Parathyroid adenoma (tissue), 2 donors: ENCODE measurements around the gene CHRD.
"Not testable (repeated sequence)": the region's sequence is repeated elsewhere in the genome, so short reads cannot be mapped to it uniquely, and the experiment has no call there.

Experiments used
- H2AFZ ChIP-seq: fragments of 300-600 bp; sonication (generic); one replicate; pipeline ENCODE4 v1.7.0; 2017; ENCODE audit warnings: antibody characterized with exemption, mild to moderate bottlenecking
- H3K27ac ChIP-seq: fragments of 300-600 bp; sonication (generic); one replicate; pipeline ENCODE4 v1.7.0; 2017
- H3K27me3 ChIP-seq: fragments of 300-600 bp; sonication (generic); one replicate; pipeline ENCODE4 v1.7.0; 2017; ENCODE audit warnings: low read length; ENCODE audit not compliant: control insufficient read depth, insufficient read depth
- H3K36me3 ChIP-seq: fragments of 300-600 bp; sonication (generic); one replicate; pipeline ENCODE4 v1.7.0; 2017; ENCODE audit warnings: low read length; ENCODE audit not compliant: control insufficient read depth, insufficient read depth
- H3K4me1 ChIP-seq: fragments of 300-600 bp; sonication (generic); one replicate; pipeline ENCODE4 v1.7.0; 2017; ENCODE audit warnings: control low read depth
- H3K4me2 ChIP-seq: fragments of 300-600 bp; sonication (generic); one replicate; pipeline ENCODE4 v1.7.0; 2017; ENCODE audit warnings: low read length
- H3K4me3 ChIP-seq: fragments of 300-600 bp; sonication (generic); one replicate; pipeline ENCODE4 v1.7.0; 2017; ENCODE audit warnings: low read depth, low read length
- H3K79me2 ChIP-seq: fragments of 300-600 bp; sonication (generic); one replicate; pipeline ENCODE4 v1.7.0; 2017; ENCODE audit warnings: control low read depth
- H3K9ac ChIP-seq: fragments of 300-600 bp; sonication (generic); one replicate; pipeline ENCODE4 v1.7.0; 2017; ENCODE audit warnings: mild to moderate bottlenecking
- H3K9me3 ChIP-seq: fragments of 300-600 bp; sonication (generic); one replicate; pipeline ENCODE4 v1.7.0; 2017; ENCODE audit warnings: low read length; ENCODE audit not compliant: control insufficient read depth
- TF ChIP-seq, protein P1 (sequence below): fragments of 300-600 bp; sonication (generic); IDR thresholded peaks from one replicate; pipeline ENCODE4 v1.7.0; 2017; ENCODE audit warnings: antibody characterized with exemption, mild to moderate bottlenecking
- donor health status: primary hyperparathyroidism.

Gene CHRD

DNA sequence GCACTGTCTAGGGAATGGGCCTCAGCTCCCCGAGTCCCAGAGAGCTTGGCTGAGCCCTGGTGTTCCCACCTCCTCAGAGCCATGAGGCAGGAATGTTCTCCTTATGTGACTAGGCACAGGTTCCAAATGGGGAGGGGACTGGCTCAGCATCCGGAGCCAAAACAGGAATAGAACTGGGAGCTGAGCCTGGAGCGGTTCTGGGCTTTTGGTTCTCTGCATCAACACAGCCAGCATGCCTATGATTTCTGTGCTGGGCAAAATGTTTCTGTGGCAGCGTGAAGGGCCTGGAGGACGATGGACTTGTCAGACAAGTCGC, 42.5 kb upstream of the CHRD start, which contains the start of gene FAM131A:
Gene FAM131A, plus strand, starts transcription at position 202 of the 316 bp plus-strand sequence. Its CDS starts 31 bp downstream, at position 233.
- Histone ChIP-seq H3K4me3 (peak within 1 kb of the TSS; percentile 67), H3K27me3 (no peaks in the 10 kb centered on the region), H3K4me1 (peaks cover 37% of the 10 kb centered on the region), H3K79me2 (peaks cover 22% of the 10 kb centered on the region), H3K9me3 (no peaks in the 10 kb centered on the region), H3K27ac (peak within 1 kb of the TSS; percentile 92), H3K9ac (no peak within 1 kb of the TSS), H2AFZ (peak within 1 kb of the TSS; percentile 75), H3K4me2 (peak within 1 kb of the TSS; percentile 92), H3K36me3 (no peaks in the 10 kb centered on the region)
- TF ChIP-seq, protein P1, sequence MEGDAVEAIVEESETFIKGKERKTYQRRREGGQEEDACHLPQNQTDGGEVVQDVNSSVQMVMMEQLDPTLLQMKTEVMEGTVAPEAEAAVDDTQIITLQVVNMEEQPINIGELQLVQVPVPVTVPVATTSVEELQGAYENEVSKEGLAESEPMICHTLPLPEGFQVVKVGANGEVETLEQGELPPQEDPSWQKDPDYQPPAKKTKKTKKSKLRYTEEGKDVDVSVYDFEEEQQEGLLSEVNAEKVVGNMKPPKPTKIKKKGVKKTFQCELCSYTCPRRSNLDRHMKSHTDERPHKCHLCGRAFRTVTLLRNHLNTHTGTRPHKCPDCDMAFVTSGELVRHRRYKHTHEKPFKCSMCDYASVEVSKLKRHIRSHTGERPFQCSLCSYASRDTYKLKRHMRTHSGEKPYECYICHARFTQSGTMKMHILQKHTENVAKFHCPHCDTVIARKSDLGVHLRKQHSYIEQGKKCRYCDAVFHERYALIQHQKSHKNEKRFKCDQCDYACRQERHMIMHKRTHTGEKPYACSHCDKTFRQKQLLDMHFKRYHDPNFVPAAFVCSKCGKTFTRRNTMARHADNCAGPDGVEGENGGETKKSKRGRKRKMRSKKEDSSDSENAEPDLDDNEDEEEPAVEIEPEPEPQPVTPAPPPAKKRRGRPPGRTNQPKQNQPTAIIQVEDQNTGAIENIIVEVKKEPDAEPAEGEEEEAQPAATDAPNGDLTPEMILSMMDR = no peak

DNA sequence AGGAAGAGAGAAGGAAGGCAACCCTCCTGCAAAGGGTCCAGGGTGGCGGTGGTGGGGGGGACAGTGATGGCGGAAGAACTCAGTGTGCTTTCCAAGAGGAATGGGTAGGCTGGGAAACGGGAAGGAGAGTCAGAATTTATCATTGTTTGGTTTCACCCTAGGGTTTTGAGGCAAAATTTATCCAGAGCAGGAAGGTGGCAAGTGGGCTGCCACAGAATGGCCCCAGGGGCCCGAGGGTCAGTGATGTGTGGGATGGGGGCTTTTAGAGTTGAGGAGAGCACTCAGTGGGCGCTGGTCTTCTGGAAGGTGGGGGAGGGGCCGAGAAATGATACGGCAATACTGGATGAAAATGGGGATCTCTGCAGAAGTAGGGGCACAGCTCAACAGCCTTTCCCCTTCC, 41.9 kb upstream of the CHRD start:
- Histone ChIP-seq H3K36me3 (no peaks in the 10 kb centered on the region), H3K27me3 (no peaks in the 10 kb centered on the region), H3K27ac (peak overlapping the region; percentile 92), H3K9me3 (no peaks in the 10 kb centered on the region), H2AFZ (peak overlapping the region; percentile 75), H3K4me2 (peak overlapping the region; percentile 67), H3K9ac (no peak overlapping the region), H3K4me1 (peaks cover 35% of the 10 kb centered on the region), H3K4me3 (no peak overlapping the region), H3K79me2 (peaks cover 27% of the 10 kb centered on the region)
- TF ChIP-seq, protein P1 = no peak

DNA sequence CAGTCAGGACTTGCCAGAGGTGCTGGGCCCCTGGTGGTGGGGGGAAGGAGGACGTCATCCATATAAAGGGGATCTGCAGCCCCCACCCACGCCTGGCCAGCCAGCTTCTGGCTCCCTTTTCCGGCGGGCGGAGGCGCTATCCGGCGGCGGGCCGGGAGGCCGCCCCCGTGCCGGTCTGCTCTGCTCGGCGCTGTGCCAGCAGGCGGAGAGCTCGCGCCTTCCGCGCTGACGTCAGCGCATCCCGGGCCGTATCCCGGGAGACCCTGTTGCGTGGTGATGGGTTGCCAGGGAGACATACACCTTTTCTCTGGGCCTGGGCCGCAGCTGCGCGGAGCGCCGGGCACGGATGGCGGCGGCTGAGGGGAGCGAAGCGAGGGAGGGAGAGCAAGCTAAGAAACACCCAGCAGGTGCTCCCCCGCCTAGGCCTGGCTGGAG, 41.3 kb upstream of the CHRD start:
- Histone ChIP-seq H3K9me3 (no peaks in the 10 kb centered on the region), H3K79me2 (peaks cover 27% of the 10 kb centered on the region), H3K27ac (peak overlapping the region; percentile 92), H3K4me3 (peak overlapping the region; percentile 61), H3K9ac (no peak overlapping the region), H2AFZ (peak overlapping the region; percentile 75), H3K4me2 (peak overlapping the region; percentile 93), H3K4me1 (peaks cover 35% of the 10 kb centered on the region), H3K36me3 (no peaks in the 10 kb centered on the region), H3K27me3 (no peaks in the 10 kb centered on the region)
- TF ChIP-seq, protein P1 = no peak

DNA sequence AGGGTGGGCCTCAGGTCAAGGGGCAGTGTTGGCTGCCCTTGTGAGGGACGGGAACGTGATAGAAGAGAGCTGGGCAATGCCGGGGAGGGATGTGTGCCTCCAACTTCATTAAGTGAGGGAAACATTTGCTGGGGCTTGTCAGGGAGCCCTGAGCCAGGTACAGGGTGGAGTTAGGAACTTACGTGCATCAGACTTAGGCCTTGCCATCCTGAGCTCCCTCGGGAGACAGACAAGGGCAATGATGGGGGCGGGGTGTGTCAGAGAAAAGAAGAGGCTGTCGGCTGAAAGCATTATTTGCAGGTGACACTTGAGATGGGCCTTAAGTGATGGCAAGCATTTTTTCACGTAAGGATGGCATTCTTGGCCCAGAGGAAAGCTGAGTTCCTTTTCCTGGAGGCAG, 40.9 kb upstream of the CHRD start:
- H3K27me3 ChIP-seq = no peaks in the 10 kb centered on the region
- H3K4me1 ChIP-seq = peaks cover 35% of the 10 kb centered on the region
- H3K27ac ChIP-seq = peak overlapping the region; percentile 92
- H2AFZ ChIP-seq = peak overlapping the region; percentile 75
- no peaks in the 10 kb centered on the region for H3K9me3 ChIP-seq
- H3K36me3 ChIP-seq = no peaks in the 10 kb centered on the region
- H3K4me3 ChIP-seq = peak overlapping the region; percentile 61
- peaks cover 29% of the 10 kb centered on the region for H3K79me2 ChIP-seq
- TF ChIP-seq, protein P1 = no peak
- H3K9ac ChIP-seq = no peak overlapping the region
- peak overlapping the region; percentile 93 for H3K4me2 ChIP-seq

DNA sequence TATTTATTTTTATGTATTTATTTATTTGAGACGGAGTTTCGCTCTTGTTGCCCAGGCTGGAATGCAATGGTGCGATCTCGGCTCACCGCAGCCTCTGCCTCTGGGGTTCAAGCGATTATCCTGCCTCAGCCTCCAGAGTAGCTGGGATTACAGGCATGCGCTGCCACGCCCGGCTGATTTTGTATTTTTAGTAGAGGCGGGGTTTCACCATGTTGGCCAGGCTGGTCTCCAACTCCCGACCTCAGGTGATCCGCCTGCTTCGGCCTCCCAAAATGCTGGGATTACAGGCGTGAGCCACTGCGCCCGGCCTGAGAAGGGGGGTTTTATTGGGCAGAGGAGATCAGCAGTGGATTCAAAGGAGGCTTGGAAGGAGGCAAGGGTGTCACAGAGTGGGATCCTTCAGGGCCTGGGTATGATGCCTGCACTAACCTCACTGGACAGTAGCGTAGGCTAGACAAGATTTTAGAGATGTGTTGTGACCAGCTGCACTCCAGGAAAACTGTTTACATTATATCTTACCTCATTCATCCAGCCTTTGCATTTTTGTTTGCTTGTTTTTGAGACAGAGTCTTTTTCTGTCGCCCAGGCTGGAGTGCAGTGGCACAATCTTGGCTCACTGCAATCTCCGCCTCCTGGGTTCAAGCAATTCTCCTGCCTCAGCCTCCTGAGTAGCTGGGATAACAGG, 40.3 kb upstream of the CHRD start:
- H2AFZ ChIP-seq, H3K9ac ChIP-seq, H3K9me3 ChIP-seq, H3K36me3 ChIP-seq, H3K27me3 ChIP-seq: not testable (repeated sequence)
- H3K4me3 ChIP-seq = peak overlapping the region; percentile 61
- peak overlapping the region; percentile 93 for H3K4me2 ChIP-seq
- peak overlapping the region; percentile 92 for H3K27ac ChIP-seq
- peaks cover 35% of the 10 kb centered on the region for H3K4me1 ChIP-seq
- peaks cover 33% of the 10 kb centered on the region for H3K79me2 ChIP-seq
